Tibial artery (tissue), 4 donors: Measurements from ENCODE around the gene TTC23.
A peak's percentile ranks its signal among the peaks of the same experiment; 100 is the strongest.

ENCODE experiments used
- DNase-seq, 2 donors: peaks; one replicate each; pipeline ENCODE4 v3.0.0-alpha.2; 2019
- H3K27ac ChIP-seq, 2 donors: fragments of 200-600 bp; sonication (generic) in 1 of 2; 1 replicate in 1 of 2; 2 replicates in 1 of 2; pipeline ENCODE4 v1.5.1; 2018 to 2019; ENCODE audit warnings: mild to moderate bottlenecking in 1 of 2
- H3K27me3 ChIP-seq, 2 donors: fragments of 200-600 bp; sonication (generic) in 1 of 2; one replicate each; pipeline versions ENCODE4 v1.5.1 to v1.6.0; 2016 to 2019
- H3K36me3 ChIP-seq, 3 donors: fragments of 200-600 bp; sonication (generic) in 2 of 3; one replicate each; pipeline ENCODE4 v1.5.1; 2016 to 2019; ENCODE audit warnings: mild to moderate bottlenecking in 2 of 3
- H3K4me1 ChIP-seq, 4 donors: fragments of 200-600 bp; sonication (generic) in 2 of 4; 1 replicate in 3 of 4; 2 replicates in 1 of 4; pipeline ENCODE4 v1.5.1; 2016 to 2019
- H3K4me3 ChIP-seq, 2 donors: fragments of 200-600 bp; sonication (generic) in 1 of 2; 1 replicate in 1 of 2; 2 replicates in 1 of 2; pipeline ENCODE4 v1.5.1; 2018 to 2019; ENCODE audit warnings: mild to moderate bottlenecking in 2 of 2
- H3K9me3 ChIP-seq, 3 donors: fragments of 200-600 bp; sonication (generic) in 1 of 3; one replicate each; pipeline ENCODE4 v1.5.1; 2016 to 2019
- CTCF ChIP-seq, 2 experiments: fragments of 200-600 bp in 1 of 2; fragments of 450-650 bp in 1 of 2; IDR thresholded peaks; one replicate each; pipeline ENCODE4 v1.5.1; 2017 to 2019; ENCODE audit warnings: antibody characterized with exemption in 2 of 2, mild to moderate bottlenecking in 1 of 2, moderate library complexity in 1 of 2
- intact Hi-C: fragments of 100-400 bp; cut with DNase I; formaldehyde crosslinking; loops from one replicate; pipeline ENCODE4 v1.15.0; 2023; ENCODE audit warnings: low total_unique reads

Gene TTC23

DNA sequence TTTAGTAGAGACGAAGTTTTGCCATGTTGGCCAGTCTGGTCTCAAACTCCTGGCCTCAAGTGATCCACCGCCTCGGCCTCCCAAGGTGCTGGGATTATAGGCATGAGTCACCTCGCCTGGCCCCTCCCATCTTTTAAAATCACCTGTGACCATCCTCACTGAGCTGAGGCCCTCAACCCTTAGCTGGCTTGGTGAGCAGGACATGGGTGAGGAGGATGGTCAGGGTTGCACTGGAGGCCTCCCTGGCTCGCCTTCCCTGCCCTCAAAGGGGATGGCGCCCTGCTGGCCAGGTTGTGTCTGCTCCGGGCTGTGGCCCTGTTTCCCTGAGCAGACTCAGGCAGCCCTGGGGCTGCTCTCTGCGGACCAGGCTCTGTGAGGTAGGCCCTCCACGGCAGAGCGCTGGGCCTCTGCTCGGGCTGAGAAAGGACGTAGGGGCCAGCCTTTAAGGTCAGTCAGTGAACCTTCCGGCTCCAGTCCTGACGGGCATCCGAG, 110.8 kb downstream of the TTC23 start:
- Histone ChIP-seq H3K4me1 (peaks cover 5 to 49% (median 32%) of the 10 kb centered on the region in 4 donors), H3K36me3 (peaks cover 13 to 37% (median 33%) of the 10 kb centered on the region in 3 donors), H3K9me3 (no peaks in the 10 kb centered on the region), H3K27me3 (no peaks in the 10 kb centered on the region), H3K27ac (peak overlapping the region; percentile 29 to 34), H3K4me3 (no peak overlapping the region)
- no peak for TF ChIP-seq CTCF (IDR thresholded peaks at IDR 0.05)
- peak in 1 of 2 donors; percentile 69 for DNase-seq
- intact Hi-C loops = no loop called here

- H3K4me3 ChIP-seq = no peak overlapping the region
- no peak for TF ChIP-seq CTCF (IDR thresholded peaks at IDR 0.05)
- DNase-seq = no peak
- no peaks in the 10 kb centered on the region for H3K9me3 ChIP-seq
- intact Hi-C loops = no loop called here
- peak overlapping the region; percentile 8 to 29 for H3K27ac ChIP-seq
- peaks cover 13 to 39% (median 33%) of the 10 kb centered on the region in 3 donors for H3K36me3 ChIP-seq
- no peaks in the 10 kb centered on the region for H3K27me3 ChIP-seq
- H3K4me1 ChIP-seq = peaks cover 5 to 49% (median 27%) of the 10 kb centered on the region in 4 donors
Measured at GRCh38 chr15:99137877-99138276, 111.5 kb downstream of the TTC23 start.

- H3K4me3 ChIP-seq = no peak overlapping the region
- TF ChIP-seq CTCF (IDR thresholded peaks at IDR 0.05) = no peak
- intact Hi-C loops = no loop called here
- peaks cover 20 to 46% (median 41%) of the 10 kb centered on the region in 3 donors for H3K36me3 ChIP-seq
- H3K27me3 ChIP-seq = no peaks in the 10 kb centered on the region
- no peaks in the 10 kb centered on the region for H3K9me3 ChIP-seq
- no peak for DNase-seq
- peak overlapping the region in 1 of 2 donors; percentile 29 for H3K27ac ChIP-seq
- H3K4me1 ChIP-seq = peaks cover 5 to 47% (median 25%) of the 10 kb centered on the region in 4 donors
Measured at GRCh38 chr15:99137111-99137546, 112.3 kb downstream of the TTC23 start.

DNA sequence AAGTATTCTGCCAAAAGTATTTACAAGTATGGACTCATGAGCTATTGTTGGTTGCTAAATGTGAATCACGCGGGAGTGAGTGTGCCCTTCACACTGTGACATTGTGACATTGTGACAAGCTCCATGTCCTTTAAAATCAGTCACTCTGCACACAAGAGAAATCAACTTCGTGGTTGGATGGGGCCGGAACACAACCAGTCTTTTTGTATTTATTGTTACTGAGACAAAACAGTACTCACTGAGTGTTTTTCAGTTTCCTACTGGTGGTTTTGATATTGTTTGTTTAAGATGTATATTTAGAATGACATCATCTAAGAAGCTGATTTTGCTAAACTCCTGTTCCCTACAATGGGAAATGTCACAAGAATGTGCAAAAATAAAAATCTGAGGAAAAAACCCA, 114.2 kb downstream of the TTC23 start:
- peaks cover 40 to 65% (median 60%) of the 10 kb centered on the region in 3 donors for H3K36me3 ChIP-seq
- H3K4me1 ChIP-seq = peaks cover 5 to 47% (median 26%) of the 10 kb centered on the region in 4 donors
- H3K9me3 ChIP-seq = no peaks in the 10 kb centered on the region
- no peak for DNase-seq
- intact Hi-C loops = no loop called here
- TF ChIP-seq CTCF (IDR thresholded peaks at IDR 0.05) = no peak
- H3K27me3 ChIP-seq = no peaks in the 10 kb centered on the region
- peak overlapping the region; percentile 33 to 35 for H3K27ac ChIP-seq
- no peak overlapping the region for H3K4me3 ChIP-seq

- Histone ChIP-seq H3K27me3 (no peaks in the 10 kb centered on the region), H3K9me3 (no peaks in the 10 kb centered on the region), H3K27ac (peak overlapping the region in 1 of 2 donors; percentile 33), H3K36me3 (peaks cover 48 to 74% (median 68%) of the 10 kb centered on the region in 3 donors), H3K4me3 (no peak overlapping the region), H3K4me1 (peaks cover 5 to 41% (median 23%) of the 10 kb centered on the region in 4 donors)
- TF ChIP-seq CTCF (IDR thresholded peaks at IDR 0.05) = no peak
- DNase-seq = no peak
- intact Hi-C loops = no loop called here
Measured at GRCh38 chr15:99134317-99134821, 115.0 kb downstream of the TTC23 start.
